ENCODE data around the gene DKC1.

DNA sequence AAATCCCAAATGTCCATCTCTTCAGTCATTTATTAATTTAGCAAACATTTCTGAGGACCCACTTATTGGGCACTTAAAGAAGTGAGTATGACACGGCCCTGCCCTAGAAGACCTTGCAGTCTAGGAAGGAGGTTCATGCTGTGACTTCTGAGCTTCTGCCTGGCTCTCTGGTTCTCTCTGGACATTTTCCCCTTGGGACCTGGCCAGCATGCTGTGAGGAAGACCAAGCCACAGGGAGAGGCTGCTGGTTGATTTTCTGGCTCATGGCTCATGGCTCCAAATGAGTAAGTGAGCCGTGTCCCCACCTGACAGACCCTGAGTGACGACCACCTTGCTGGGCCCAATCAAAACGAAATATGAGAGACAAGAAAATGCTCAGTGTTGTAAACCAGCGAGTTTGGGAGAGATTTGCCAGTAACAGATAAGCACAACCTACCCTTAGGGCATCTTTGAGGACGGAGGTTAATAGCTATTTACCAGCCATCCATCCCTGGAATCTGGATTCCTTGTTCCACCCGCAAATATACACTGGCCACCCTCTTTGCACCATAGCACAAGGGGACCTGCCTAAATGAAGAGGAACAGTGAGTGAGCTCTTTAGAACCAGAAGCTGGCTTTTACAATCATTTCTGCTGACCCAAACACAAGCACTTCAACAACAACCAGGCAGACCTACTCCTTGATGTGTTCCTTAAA, 41.7 kb downstream of the DKC1 start:
- TF ChIP-seq, protein P1, sequence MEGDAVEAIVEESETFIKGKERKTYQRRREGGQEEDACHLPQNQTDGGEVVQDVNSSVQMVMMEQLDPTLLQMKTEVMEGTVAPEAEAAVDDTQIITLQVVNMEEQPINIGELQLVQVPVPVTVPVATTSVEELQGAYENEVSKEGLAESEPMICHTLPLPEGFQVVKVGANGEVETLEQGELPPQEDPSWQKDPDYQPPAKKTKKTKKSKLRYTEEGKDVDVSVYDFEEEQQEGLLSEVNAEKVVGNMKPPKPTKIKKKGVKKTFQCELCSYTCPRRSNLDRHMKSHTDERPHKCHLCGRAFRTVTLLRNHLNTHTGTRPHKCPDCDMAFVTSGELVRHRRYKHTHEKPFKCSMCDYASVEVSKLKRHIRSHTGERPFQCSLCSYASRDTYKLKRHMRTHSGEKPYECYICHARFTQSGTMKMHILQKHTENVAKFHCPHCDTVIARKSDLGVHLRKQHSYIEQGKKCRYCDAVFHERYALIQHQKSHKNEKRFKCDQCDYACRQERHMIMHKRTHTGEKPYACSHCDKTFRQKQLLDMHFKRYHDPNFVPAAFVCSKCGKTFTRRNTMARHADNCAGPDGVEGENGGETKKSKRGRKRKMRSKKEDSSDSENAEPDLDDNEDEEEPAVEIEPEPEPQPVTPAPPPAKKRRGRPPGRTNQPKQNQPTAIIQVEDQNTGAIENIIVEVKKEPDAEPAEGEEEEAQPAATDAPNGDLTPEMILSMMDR (IDR thresholded peaks at IDR 0.05) = no peak
- no peak for TF ChIP-seq EP300 (IDR thresholded peaks at IDR 0.05)
- TF ChIP-seq POLR2A (IDR thresholded peaks at IDR 0.05) = no peak
- TF ChIP-seq POLR2AphosphoS5 (IDR thresholded peaks at IDR 0.05) = no peak
